H9 (cell line): ENCODE data around the gene CLEC16A. TPM values are rescaled to one million over a fixed set of nuclear protein-coding genes. Genes with fewer than 3 reads are reported as not detected.

Experiments
- DNase-seq: peaks from one replicate; pipeline ENCODE4 v3.0.0-alpha.2; 2017
- H2AFZ ChIP-seq: one replicate; pipeline ENCODE4 v1.6.1; 2013; ENCODE audit warnings: mild to moderate bottlenecking, low read length, control low read depth, moderate library complexity
- H2AK5ac ChIP-seq: 2 replicates; pipeline ENCODE4 v1.6.1; 2013; ENCODE audit warnings: low read length, control low read depth, mixed read lengths; ENCODE audit not compliant: insufficient read length
- H2BK120ac ChIP-seq: one replicate; pipeline ENCODE4 v1.6.1; 2013; ENCODE audit warnings: low read depth, mild to moderate bottlenecking, low read length, control low read depth, inconsistent platforms; ENCODE audit not compliant: poor library complexity, severe bottlenecking
- H2BK12ac ChIP-seq: 2 replicates; pipeline ENCODE4 v1.6.1; 2013; ENCODE audit warnings: low read length, control low read depth, mixed read lengths, low read depth; ENCODE audit not compliant: insufficient read length
- H2BK15ac ChIP-seq: 2 replicates; pipeline ENCODE4 v1.6.1; 2013; ENCODE audit warnings: low read depth, low read length, control low read depth
- H2BK20ac ChIP-seq: one replicate; pipeline ENCODE4 v1.6.1; 2013; ENCODE audit warnings: low read depth, mild to moderate bottlenecking, low read length, control low read depth, inconsistent platforms; ENCODE audit not compliant: poor library complexity, severe bottlenecking
- H2BK5ac ChIP-seq: 2 replicates; pipeline ENCODE4 v1.6.1; 2013; ENCODE audit warnings: low read length, control low read depth, mixed read lengths; ENCODE audit not compliant: insufficient read length
- H3K14ac ChIP-seq: 2 replicates; pipeline ENCODE4 v1.6.1; 2013; ENCODE audit warnings: low read length, control low read depth; ENCODE audit not compliant: insufficient read depth
- H3K18ac ChIP-seq: 2 replicates; pipeline ENCODE4 v1.6.1; 2013; ENCODE audit warnings: low read depth, mild to moderate bottlenecking, mixed read lengths, low read length, control low read depth; ENCODE audit not compliant: insufficient read length
- H3K23ac ChIP-seq: 2 replicates; pipeline ENCODE4 v1.6.1; 2013; ENCODE audit warnings: low read length, control low read depth, mixed read lengths, low read depth; ENCODE audit not compliant: insufficient read length
- H3K23me2 ChIP-seq: 2 replicates; pipeline ENCODE4 v1.6.1; 2013; ENCODE audit warnings: low read depth, mild to moderate bottlenecking, mixed read lengths, low read length, control low read depth; ENCODE audit not compliant: insufficient read length, poor library complexity, severe bottlenecking
- H3K27ac ChIP-seq: 2 replicates; pipeline ENCODE4 v1.5.1; 2013; ENCODE audit warnings: low read length, control low read depth, mixed read lengths, low read depth; ENCODE audit not compliant: insufficient read length
- H3K27me3 ChIP-seq: 2 replicates; pipeline ENCODE4 v1.6.1; 2013; ENCODE audit warnings: low read length, control low read depth, inconsistent platforms; ENCODE audit not compliant: insufficient read depth
- H3K4ac ChIP-seq: 2 replicates; pipeline ENCODE4 v1.6.1; 2013; ENCODE audit warnings: low read depth, mild to moderate bottlenecking, control low read depth, inconsistent platforms, low read length, moderate library complexity
- H3K4me1 ChIP-seq: 2 replicates; pipeline ENCODE4 v1.6.1; 2013; ENCODE audit warnings: low read length, control low read depth, inconsistent platforms; ENCODE audit not compliant: insufficient read depth
- H3K4me2 ChIP-seq: 2 replicates; pipeline ENCODE4 v1.6.1; 2013; ENCODE audit warnings: low read length, control low read depth, mixed read lengths; ENCODE audit not compliant: insufficient read length, insufficient read depth
- H3K56ac ChIP-seq: 2 replicates; pipeline ENCODE4 v1.6.1; 2013; ENCODE audit warnings: low read depth, mild to moderate bottlenecking, mixed read lengths, low read length, control low read depth; ENCODE audit not compliant: insufficient read length
- H3K79me1 ChIP-seq: 2 replicates; pipeline ENCODE4 v1.6.1; 2013; ENCODE audit warnings: low read depth, mild to moderate bottlenecking, moderate library complexity, low read length, control low read depth, inconsistent platforms; ENCODE audit not compliant: insufficient read depth, poor library complexity, severe bottlenecking
- H3K79me2 ChIP-seq: 2 replicates; pipeline ENCODE4 v1.6.1; 2013; ENCODE audit warnings: low read length, control low read depth, inconsistent platforms; ENCODE audit not compliant: insufficient read depth
- H3K9ac ChIP-seq: 2 replicates; pipeline ENCODE4 v1.6.1; 2013; ENCODE audit warnings: low read length, control low read depth, mixed read lengths; ENCODE audit not compliant: insufficient read length; ENCODE audit errors: extremely low read depth
- H3K9me3 ChIP-seq: one replicate; pipeline ENCODE4 v1.6.1; 2013; ENCODE audit warnings: low read depth, low read length, inconsistent platforms; ENCODE audit not compliant: control insufficient read depth
- H3T11ph ChIP-seq: one replicate; pipeline ENCODE4 v1.6.1; 2013; ENCODE audit warnings: mild to moderate bottlenecking, low read length, control low read depth, inconsistent platforms
- H4K20me1 ChIP-seq: one replicate; pipeline ENCODE4 v1.6.1; 2013; ENCODE audit not compliant: control insufficient read depth, insufficient read length, insufficient read depth
- H4K5ac ChIP-seq: 2 replicates; pipeline ENCODE4 v1.6.1; 2013; ENCODE audit warnings: low read depth, mild to moderate bottlenecking, mixed read lengths, low read length, control low read depth; ENCODE audit not compliant: insufficient read length
- H4K8ac ChIP-seq: replicated peaks from 2 replicates; pipeline ENCODE4 v1.6.1; 2013; ENCODE audit warnings: low read length, control low read depth, mixed read lengths, low read depth; ENCODE audit not compliant: insufficient read length
- H4K91ac ChIP-seq: 2 replicates; pipeline ENCODE4 v1.6.1; 2013; ENCODE audit warnings: low read depth, mild to moderate bottlenecking, moderate library complexity, mixed read lengths, low read length, control low read depth; ENCODE audit not compliant: insufficient read length
- H3K27ac Mint-ChIP-seq, 3 experiments: 2 replicates in 2 of 3; 3 replicates in 1 of 3; pipeline ENCODE4 v1.8.0; 2020 to 2021; ENCODE audit warnings: mixed read lengths in 3 of 3, mild to moderate bottlenecking in 1 of 3, moderate library complexity in 1 of 3
- H3K27me3 Mint-ChIP-seq: 2 replicates; pipeline ENCODE4 v1.8.0; 2021; ENCODE audit warnings: low read depth, mild to moderate bottlenecking, moderate library complexity, mixed read lengths
- H3K36me3 Mint-ChIP-seq, 3 experiments: 2 replicates in 2 of 3; 3 replicates in 1 of 3; pipeline ENCODE4 v1.8.0; 2020 to 2021; ENCODE audit warnings: low read depth in 3 of 3, mixed read lengths in 3 of 3; ENCODE audit not compliant: insufficient read depth in 1 of 3
- H3K4me1 Mint-ChIP-seq, 2 experiments: 2 replicates each; pipeline ENCODE4 v1.8.0; 2020; ENCODE audit warnings: mixed read lengths in 2 of 2
- H3K4me3 Mint-ChIP-seq, 2 experiments: 2 replicates in 1 of 2; 3 replicates in 1 of 2; pipeline ENCODE4 v1.8.0; 2020 to 2021; ENCODE audit warnings: mild to moderate bottlenecking in 2 of 2, mixed read lengths in 2 of 2, moderate library complexity in 1 of 2
- H3K9me3 Mint-ChIP-seq, 2 experiments: 2 replicates in 1 of 2; 3 replicates in 1 of 2; pipeline ENCODE4 v1.8.0; 2020; ENCODE audit warnings: mild to moderate bottlenecking in 2 of 2, mixed read lengths in 2 of 2, moderate library complexity in 1 of 2
- CTCF ChIP-seq: fragments of 200-600 bp; sonication (generic); conservative IDR thresholded peaks from 3 replicates; pipeline ENCODE4 v1.8.0; 2021; ENCODE audit warnings: antibody characterized with exemption, mild to moderate bottlenecking
- WGBS: extraction: QIAGEN DNeasy Blood & Tissue Kit; methylation state at CpG from one replicate; pipeline ENCODE4 v1.1.7; 2013; ENCODE audit warnings: missing lambda C conversion rate, low lambda C conversion rate, mixed read lengths; ENCODE audit not compliant: insufficient read length; ENCODE audit errors: extremely low coverage; 5-methylcytosine and 5-hydroxymethylcytosine counted together
- total RNA-seq: library from RNA; stranded (reverse); gene quantifications from 2 replicates; pipeline ENCODE4 v1.2.1, GENCODE V29; 2021

Gene CLEC16A
- total RNA-seq, 1 experiment from 2014 or later, result 15.2 TPM

GRCh38 chr16:11047057-11047456 is 102.7 kb downstream of the CLEC16A start:
- no peak for DNase-seq
- no peaks in the 10 kb centered on the region for H3K9me3 ChIP-seq
- no peaks in the 10 kb centered on the region for H3K27me3 Mint-ChIP-seq
- H2AFZ ChIP-seq, result no peak overlapping the region
- no peak overlapping the region for H3T11ph ChIP-seq
- no peak overlapping the region for H2AK5ac ChIP-seq
- no peaks in the 10 kb centered on the region for H3K23me2 ChIP-seq
- no CpG with 5 or more reads among the region's 4 CpGs for WGBS
- H2BK120ac ChIP-seq, result no peak overlapping the region
- H4K91ac ChIP-seq, result no peak overlapping the region
- H3K18ac ChIP-seq, result no peak overlapping the region
- H2BK12ac ChIP-seq, result no peak overlapping the region
- H4K8ac ChIP-seq, result no peak overlapping the region
- no peak overlapping the region for H3K9ac ChIP-seq
- H4K20me1 ChIP-seq, result no peaks in the 10 kb centered on the region
- no peak overlapping the region for H3K23ac ChIP-seq
- H3K27me3 ChIP-seq, result no peaks in the 10 kb centered on the region
- peaks cover 0 to 13% (median 0%) of the 10 kb centered on the region in 3 experiments; a peak in 2 of 7 replicates for H3K36me3 Mint-ChIP-seq
- H3K56ac ChIP-seq, result no peak overlapping the region
- no peaks in the 10 kb centered on the region for H3K4me1 ChIP-seq
- H2BK15ac ChIP-seq, result no peak overlapping the region
- no peak overlapping the region for H3K14ac ChIP-seq
- no peak overlapping the region for H3K4me2 ChIP-seq
- no peak overlapping the region for H3K27ac ChIP-seq
- no peak overlapping the region for H2BK20ac ChIP-seq
- H3K79me1 ChIP-seq, result no peaks in the 10 kb centered on the region
- H4K5ac ChIP-seq, result no peak overlapping the region
- no peak for TF ChIP-seq CTCF
- H3K79me2 ChIP-seq, result no peaks in the 10 kb centered on the region
- no peak overlapping the region for H2BK5ac ChIP-seq
- H3K27ac Mint-ChIP-seq, result no peak overlapping the region; a peak in 1 of 7 replicates
- no peak overlapping the region for H3K4me3 Mint-ChIP-seq
- no peaks in the 10 kb centered on the region for H3K9me3 Mint-ChIP-seq
- no peak overlapping the region for H3K4ac ChIP-seq
- H3K4me1 Mint-ChIP-seq, result peaks cover 25 to 27% of the 10 kb centered on the region in 2 experiments
